Mesenteric fat pad (tissue), 1 donor: ENCODE measurements around the gene TJP3. TPM values are rescaled to one million over a fixed set of nuclear protein-coding genes. Genes with fewer than 3 reads are reported as not detected.
"Not testable (repeated sequence)": the region's sequence is repeated elsewhere in the genome, so short reads cannot be mapped to it uniquely, and the experiment has no call there.

Experiments used
- DNase-seq: peaks from one replicate; pipeline ENCODE4 v3.0.0-alpha.2; 2020; ENCODE audit warnings: low spot score
- long read RNA-seq: library from polyadenylated mRNA; unstranded; transcript quantifications from one replicate; pipeline ENCODE4 v2.0.0, GENCODE V29; 2020
- total RNA-seq: library from RNA; stranded (reverse); fragmentation: NEBNext Ultra II Directional; extraction: Animal tissue kit (Norgen Biotek cat#: 25700); gene quantifications from one replicate; pipeline ENCODE4 v1.2.1, GENCODE V29; 2021
- donor health status: DM: yes; HTN: yes; CAD: no.

TJP3 gene
- 0.39 TPM for total RNA-seq
- long read RNA-seq, result 0 reads

- no peak for DNase-seq
These were observed at the start of gene TJP3 for GRCh38 chr19:3708207-3708931. Gene TJP3, plus strand, starts transcription at chr19:3708384. Its CDS starts 20,049 bp downstream, at chr19:3728433.

GRCh38 chr19:3658870-3659745 is 49.1 kb upstream of the TJP3 start:
- no peak for DNase-seq

- DNase-seq, result no peak
These were observed 48.5 kb upstream of the TJP3 start for GRCh38 chr19:3659746-3660112.

GRCh38 chr19:3660493-3661219 is 47.5 kb upstream of the TJP3 start:
- no peak for DNase-seq

- DNase-seq, result no peak
These were observed 46.6 kb upstream of the TJP3 start for GRCh38 chr19:3661284-3662238.

GRCh38 chr19:3663838-3664237 is 44.3 kb upstream of the TJP3 start:
- no peak for DNase-seq

- no peak for DNase-seq
These were observed 43.1 kb upstream of the TJP3 start for GRCh38 chr19:3664879-3665642.

- peak; percentile 94 for DNase-seq
These were observed 42.3 kb upstream of the TJP3 start for GRCh38 chr19:3665681-3666544.

- DNase-seq, result not testable (repeated sequence)
These were observed 41.7 kb upstream of the TJP3 start for GRCh38 chr19:3666545-3666856.

GRCh38 chr19:3667037-3667638 is 41.0 kb upstream of the TJP3 start:
- no peak for DNase-seq

- no peak for DNase-seq
These were observed 40.4 kb upstream of the TJP3 start for GRCh38 chr19:3667766-3668165.

GRCh38 chr19:3668331-3669081 is 39.7 kb upstream of the TJP3 start:
- DNase-seq, result no peak

GRCh38 chr19:3669082-3669946 is 38.9 kb upstream of the TJP3 start:
- no peak for DNase-seq

- no peak for DNase-seq
These were observed 38.0 kb upstream of the TJP3 start for GRCh38 chr19:3669947-3670795.

- DNase-seq, result peak; percentile 94
These were observed 37.1 kb upstream of the TJP3 start for GRCh38 chr19:3670796-3671679.
